B cell (primary cell): ENCODE results near the gene IL1R1. TPM values are rescaled to one million over a fixed set of nuclear protein-coding genes. Genes with fewer than 3 reads are reported as not detected.

Experiments used
- ATAC-seq: fragments of 200-7000 bp; cut with Tn5 transposase; one replicate; pipeline ENCODE4 v1.10.0; 2021; ENCODE audit warnings: low read depth, mild to moderate bottlenecking, moderate number of reproducible peaks, moderate library complexity
- CTCF ChIA-PET: fragments of 350-600 bp; sonication (Branson Sonifier 250); formaldehyde crosslinking; loops from one replicate; lab custom pipeline; 2021; ENCODE audit warnings: antibody characterized with exemption, inconsistent platforms; lab: Charles Lee
- POLR2A ChIA-PET: fragments of 350-600 bp; sonication (Branson Sonifier 250); formaldehyde crosslinking; loops from one replicate; lab custom pipeline; 2021; ENCODE audit warnings: antibody characterized with exemption; lab: Charles Lee
- DNase-seq: peaks from one replicate; pipeline ENCODE4 v3.0.0; 2013
- H2AFZ ChIP-seq: 2 replicates; pipeline ENCODE4 v1.6.1; 2012; ENCODE audit warnings: mild to moderate bottlenecking, low read depth, low read length; ENCODE audit not compliant: insufficient read depth, poor library complexity, severe bottlenecking
- H3K27ac ChIP-seq, 2 donors: 1 replicate in 1 of 2; 2 replicates in 1 of 2; pipeline ENCODE4 v1.5.1; 2012 to 2013; ENCODE audit warnings: low read length in 2 of 2, mild to moderate bottlenecking in 2 of 2, moderate library complexity in 1 of 2
- H3K27me3 ChIP-seq, 4 experiments: fragments of 200-600 bp in 1 of 4; sonication (generic) in 1 of 4; replicated peaks in 1 of 4; 1 replicate in 2 of 4; 2 replicates in 2 of 4; pipeline versions ENCODE4 v1.6.1 to v1.7.0; 2013 to 2016; ENCODE audit warnings: low read length in 3 of 4, mild to moderate bottlenecking in 2 of 4, mixed read lengths in 1 of 4, moderate library complexity in 1 of 4; ENCODE audit not compliant: insufficient read depth in 4 of 4, control insufficient read depth in 3 of 4; ENCODE audit errors: control extremely low read depth in 1 of 4
- H3K36me3 ChIP-seq, 2 experiments: replicated peaks in 1 of 2; 1 replicate in 1 of 2; 2 replicates in 1 of 2; pipeline versions ENCODE4 v1.6.1 to v1.7.1; 2013; ENCODE audit warnings: low read length in 1 of 2; ENCODE audit not compliant: insufficient read depth in 2 of 2, control insufficient read depth in 1 of 2; ENCODE audit errors: control extremely low read depth in 1 of 2, extremely low read depth in 1 of 2
- H3K4me1 ChIP-seq, 2 donors: fragments of 200-600 bp in 1 of 2; sonication (generic) in 1 of 2; 1 replicate in 1 of 2; 2 replicates in 1 of 2; pipeline versions ENCODE4 v1.5.1 to v1.6.1; 2013 to 2017; ENCODE audit warnings: low read length in 2 of 2; ENCODE audit not compliant: control insufficient read depth in 2 of 2, insufficient read depth in 2 of 2
- H3K4me2 ChIP-seq: replicated peaks from 2 replicates; pipeline ENCODE3; 2012; ENCODE audit warnings: mild to moderate bottlenecking, low read depth, low read length; ENCODE audit not compliant: poor library complexity, severe bottlenecking
- H3K4me3 ChIP-seq, 5 experiments: fragments of 200-600 bp in 1 of 5; sonication (generic) in 1 of 5; 1 replicate in 3 of 5; 2 replicates in 2 of 5; pipeline versions ENCODE4 v1.5.1 to v1.7.0; 2011 to 2016; ENCODE audit warnings: low read length in 4 of 5, mild to moderate bottlenecking in 4 of 5, low read depth in 2 of 5, control low read depth in 1 of 5, moderate library complexity in 1 of 5; ENCODE audit not compliant: insufficient read depth in 1 of 5; ENCODE audit errors: control extremely low read depth in 1 of 5, extremely low read depth in 1 of 5
- H3K79me2 ChIP-seq: fragments of 200-600 bp; sonication (generic); one replicate; pipeline ENCODE4 v1.6.0; 2016; ENCODE audit warnings: low read length; ENCODE audit not compliant: control insufficient read depth, insufficient read depth
- H3K9ac ChIP-seq: fragments of 200-600 bp; sonication (generic); 2 replicates; pipeline ENCODE4 v1.6.1; 2017; ENCODE audit warnings: mild to moderate bottlenecking, low read length, moderate library complexity
- H3K9me3 ChIP-seq, 3 donors: one replicate each; pipeline versions ENCODE4 v1.6.1 to v1.7.1; 2013; ENCODE audit warnings: low read length in 2 of 3; ENCODE audit not compliant: control insufficient read depth in 2 of 3, insufficient read depth in 1 of 3; ENCODE audit errors: control extremely low read depth in 1 of 3
- H4K20me1 ChIP-seq: 2 replicates; pipeline ENCODE4 v1.6.0; 2012; ENCODE audit warnings: mild to moderate bottlenecking, low read length; ENCODE audit not compliant: insufficient read depth, control insufficient read depth, poor library complexity, severe bottlenecking
- H3K27ac Mint-ChIP-seq: one replicate; pipeline ENCODE4 v1.8.0; 2021; ENCODE audit warnings: mixed read lengths
- H3K27me3 Mint-ChIP-seq: one replicate; pipeline ENCODE4 v1.8.0; 2021; ENCODE audit warnings: mixed read lengths
- H3K4me1 Mint-ChIP-seq: one replicate; pipeline ENCODE4 v1.8.0; 2021; ENCODE audit warnings: mixed read lengths
- H3K4me3 Mint-ChIP-seq: one replicate; pipeline ENCODE4 v1.8.0; 2021; ENCODE audit warnings: mixed read lengths
- H3K9me3 Mint-ChIP-seq: one replicate; pipeline ENCODE4 v1.8.0; 2022; ENCODE audit warnings: mixed read lengths; ENCODE audit not compliant: insufficient read depth
- CTCF ChIP-seq: fragments of 200-600 bp; IDR thresholded peaks from one replicate; pipeline ENCODE4 v1.8.0; 2022; ENCODE audit warnings: antibody characterized with exemption, mild to moderate bottlenecking
- EZH2 ChIP-seq: IDR thresholded peaks from 2 replicates; pipeline ENCODE4 v1.6.1; 2012; ENCODE audit warnings: borderline replicate concordance, low read depth, mild to moderate bottlenecking, moderate library complexity, low read length; ENCODE audit not compliant: insufficient read depth, poor library complexity, severe bottlenecking
- WGBS: methylation state at CpG from one replicate; pipeline ENCODE4 v1.1.5; 2013; ENCODE audit warnings: missing lambda C conversion rate; ENCODE audit not compliant: insufficient coverage; 5-methylcytosine and 5-hydroxymethylcytosine counted together
- intact Hi-C: fragments of 100-400 bp; cut with micrococcal nuclease; formaldehyde crosslinking; loops from one replicate; pipeline ENCODE4 v1.10.0; 2022
- polyA plus RNA-seq: library from polyadenylated mRNA; depleted of rRNA; stranded (reverse); fragments of >200 nt; gene quantifications from 2 replicates; pipeline ENCODE4 v1.2.3, GENCODE V29; 2012
- total RNA-seq, 2 donors: library from RNA; stranded (reverse); fragments of 120-200 nt in 1 of 2; gene quantifications; 1 replicate in 1 of 2; 2 replicates in 1 of 2; pipeline versions ENCODE4 v1.2.3 to v1.2.4, GENCODE V29; 2013 to 2022

IL1R1 gene
- total and polyA plus RNA-seq, 2 donors (not counting 1 experiment from before 2014, with no cell fraction given) = not detected

- Histone ChIP-seq H3K4me2 (no peak overlapping the region), H3K27me3 (peaks cover 0 to 27% (median 17%) of the 10 kb centered on the region in 4 experiments), H3K27ac (no peak overlapping the region), H3K9me3 (peaks cover 0 to 13% (median 1%) of the 10 kb centered on the region in 3 donors), H3K9ac (no peak overlapping the region), H3K4me3 (no peak overlapping the region), H3K4me1 (peaks cover 3 to 7% of the 10 kb centered on the region in 2 donors), H4K20me1 (no peaks in the 10 kb centered on the region), H3K36me3 (no peaks in the 10 kb centered on the region), H2AFZ (no peak overlapping the region), H3K79me2 (no peaks in the 10 kb centered on the region)
- DNase-seq (no peak), ATAC-seq (no peak)
- Mint-ChIP-seq H3K4me1 (peaks cover 3% of the 10 kb centered on the region), H3K27ac (no peak overlapping the region), H3K27me3 (peaks cover 42% of the 10 kb centered on the region), H3K4me3 (no peak overlapping the region), H3K9me3 (no peaks in the 10 kb centered on the region)
- CTCF ChIA-PET = no interaction called here
- WGBS = no CpG with 5 or more reads among the region's 2 CpGs
- no peak for TF ChIP-seq EZH2
- TF ChIP-seq CTCF = no peak
- intact Hi-C loops = no loop called here
- POLR2A ChIA-PET = no interaction called here
Observed at GRCh38 chr2:102185347-102185746, 42.8 kb downstream of the IL1R1 start.

GRCh38 chr2:102186791-102187495 lies 44.4 kb downstream of the IL1R1 start, which contains the start of gene IL1RL2:
Gene IL1RL2, plus strand, starts transcription at chr2:102187023. Its CDS starts 845 bp downstream, at chr2:102187868.
- peak within 1 kb of the TSS in 2 of 5 experiments; percentile 12 to 25 for H3K4me3 ChIP-seq
- H2AFZ ChIP-seq = peak within 1 kb of the TSS; percentile 58
- DNase-seq = no peak
- ATAC-seq = no peak
- ChIA-PET CTCF (no interaction called here), POLR2A (no interaction called here)
- 79% methylated on average over 35 of the region's 36 CpGs for WGBS
- intact Hi-C loops = no loop called here
- H3K9me3 ChIP-seq = peaks cover 0 to 13% (median 1%) of the 10 kb centered on the region in 3 donors
- H3K4me2 ChIP-seq = peak within 1 kb of the TSS; percentile 52
- H3K79me2 ChIP-seq = no peaks in the 10 kb centered on the region
- Mint-ChIP-seq H3K4me1 (peaks cover 3% of the 10 kb centered on the region), H3K4me3 (peak within 1 kb of the TSS; percentile 50), H3K27me3 (peaks cover 41% of the 10 kb centered on the region), H3K9me3 (no peaks in the 10 kb centered on the region), H3K27ac (no peak within 1 kb of the TSS)
- no peak for TF ChIP-seq CTCF
- TF ChIP-seq EZH2 = no peak
- peaks cover 3 to 7% of the 10 kb centered on the region in 2 donors for H3K4me1 ChIP-seq
- H3K9ac ChIP-seq = no peak within 1 kb of the TSS
- H3K27ac ChIP-seq = no peak within 1 kb of the TSS
- no peaks in the 10 kb centered on the region for H3K36me3 ChIP-seq
- H4K20me1 ChIP-seq = no peaks in the 10 kb centered on the region
- peaks cover 0 to 26% (median 17%) of the 10 kb centered on the region in 4 experiments for H3K27me3 ChIP-seq
